ENCODE data around the gene GADD45B. TPM values are rescaled to one million over a fixed set of nuclear protein-coding genes. Genes with fewer than 3 reads are reported as not detected.

Gene GADD45B
- total RNA-seq, 1 experiment from 2014 or later: 56.2 TPM

- no peaks in the 10 kb centered on the region for H3K27me3 ChIP-seq (ENCODE audit: control insufficient read depth, insufficient read depth, low read length)
- intact Hi-C loops (cut with micrococcal nuclease; ENCODE audit: unreplicated experiment) (no loop called here), in situ Hi-C loops (cut with HindIII; ENCODE audit: low pct_unique_long_range_greater_than_20kb, low sequenced_read_pairs) (no loop called here)
- ATAC-seq: peak; percentile 90
- H3K4me1 ChIP-seq (ENCODE audit: control insufficient read depth, insufficient read depth, low read length): peaks cover 37% of the 10 kb centered on the region
- CTCF ChIA-PET: no interaction called here
- POLR2A ChIA-PET: interaction anchor here (0.6 to 1.2 kb wide), 2 partner anchors 9 to 17 kb away, joined by 3 to 5 read pairs; no protein-coding TSS in a partner anchor
- no peak for TF ChIP-seq CTCF (IDR thresholded peaks at IDR 0.05)
- H3K4me3 ChIP-seq (ENCODE audit: low read depth in 2 of 2, low read length in 2 of 2): peak overlapping the region; percentile 21 to 45
- H3K36me3 ChIP-seq (ENCODE audit: control insufficient read depth, insufficient read depth, low read length): no peaks in the 10 kb centered on the region
- no peaks in the 10 kb centered on the region for H3K9me3 ChIP-seq (ENCODE audit: control insufficient read depth, insufficient read depth, low read depth, low read length)
- no peak for DNase-seq (ENCODE audit: low read depth, low spot score)
- peak overlapping the region; percentile 94 for H3K27ac ChIP-seq (ENCODE audit: low read length)
- no TSS peak for BruUV-seq (replicated peaks)
Observed at GRCh38 chr19:2524840-2525723, 49.2 kb downstream of the GADD45B start.

DNA sequence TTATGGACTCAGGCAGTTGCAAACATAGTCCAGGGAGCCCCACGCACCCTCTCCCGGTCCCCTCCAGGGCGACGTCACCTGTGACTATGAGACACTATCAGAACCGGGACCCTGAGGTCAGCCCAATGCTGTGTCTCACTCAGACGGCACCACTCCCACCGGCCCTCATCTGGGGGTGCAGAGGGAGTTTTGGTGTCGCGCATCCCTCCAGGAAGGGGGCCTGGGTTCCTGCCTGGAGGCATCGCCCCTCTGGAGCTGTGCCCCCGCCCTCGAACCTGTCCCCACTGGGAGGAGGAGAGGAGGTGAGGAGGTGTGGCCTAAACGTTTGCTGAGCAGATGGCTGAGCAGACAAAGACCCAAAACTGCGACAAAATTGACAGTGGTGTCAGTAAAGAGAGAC, 51.2 kb downstream of the GADD45B start:
- ChIA-PET POLR2A (no interaction called here), CTCF (interaction anchor here (0.6 kb wide), 1 partner anchor 16 kb away, joined by 9 read pairs; no protein-coding TSS in a partner anchor)
- in situ Hi-C loops (cut with HindIII; ENCODE audit: low pct_unique_long_range_greater_than_20kb, low sequenced_read_pairs) (no loop called here), intact Hi-C loops (cut with micrococcal nuclease; ENCODE audit: unreplicated experiment) (no loop called here)
- Histone ChIP-seq H3K27ac (ENCODE audit: low read length) (peak overlapping the region; percentile 84), H3K4me1 (ENCODE audit: control insufficient read depth, insufficient read depth, low read length) (peaks cover 27% of the 10 kb centered on the region), H3K4me3 (ENCODE audit: low read depth in 2 of 2, low read length in 2 of 2) (no peak overlapping the region), H3K27me3 (ENCODE audit: control insufficient read depth, insufficient read depth, low read length) (no peaks in the 10 kb centered on the region), H3K9me3 (ENCODE audit: control insufficient read depth, insufficient read depth, low read depth, low read length) (peaks cover under 1% of the 10 kb centered on the region; the same call in 1 of the 2 replicates), H3K36me3 (ENCODE audit: control insufficient read depth, insufficient read depth, low read length) (no peaks in the 10 kb centered on the region)
- BruUV-seq (replicated peaks): no TSS peak
- DNase-seq (ENCODE audit: low read depth, low spot score) (no peak), ATAC-seq (no peak)
- no peak for TF ChIP-seq CTCF (IDR thresholded peaks at IDR 0.05)

GRCh38 chr19:2527686-2528085, 51.8 kb downstream of the GADD45B start:
- Histone ChIP-seq H3K36me3 (ENCODE audit: control insufficient read depth, insufficient read depth, low read length) (no peaks in the 10 kb centered on the region), H3K27me3 (ENCODE audit: control insufficient read depth, insufficient read depth, low read length) (no peaks in the 10 kb centered on the region), H3K27ac (ENCODE audit: low read length) (peak overlapping the region; percentile 84), H3K9me3 (ENCODE audit: control insufficient read depth, insufficient read depth, low read depth, low read length) (peaks cover 5% of the 10 kb centered on the region; the same call in 1 of the 2 replicates), H3K4me3 (ENCODE audit: low read depth in 2 of 2, low read length in 2 of 2) (no peak overlapping the region), H3K4me1 (ENCODE audit: control insufficient read depth, insufficient read depth, low read length) (peaks cover 32% of the 10 kb centered on the region)
- TF ChIP-seq SIN3A (IDR thresholded peaks at IDR 0.05; ENCODE audit: borderline replicate concordance, insufficient read depth, low read depth, low read length) (no peak), REST (IDR thresholded peaks at IDR 0.05; ENCODE audit: insufficient read depth in 1 of 2, low read depth in 2 of 2, low read length in 1 of 2) (no peak), POLR2AphosphoS5 (IDR thresholded peaks at IDR 0.05; ENCODE audit: low read depth, low read length) (no peak), TCF7L2 (IDR thresholded peaks at IDR 0.05; ENCODE audit: low read depth, low read length) (no peak), CTCF (IDR thresholded peaks at IDR 0.05) (no peak)
- BruUV-seq (replicated peaks): no TSS peak
- ChIA-PET POLR2A (interaction anchor here (0.6 kb wide), 1 partner anchor 70 kb away, joined by 7 read pairs; no protein-coding TSS in a partner anchor), CTCF (interaction anchor here (0.6 kb wide), 1 partner anchor 16 kb away, joined by 9 read pairs; no protein-coding TSS in a partner anchor)
- DNase-seq (ENCODE audit: low read depth, low spot score) (no peak), ATAC-seq (no peak)
- in situ Hi-C loops (cut with HindIII; ENCODE audit: low pct_unique_long_range_greater_than_20kb, low sequenced_read_pairs) (no loop called here), intact Hi-C loops (cut with micrococcal nuclease; ENCODE audit: unreplicated experiment) (no loop called here)

Measured in Panc1 (cell line).